Islet precursor cell (in vitro differentiated cells): ENCODE results near the gene MBNL2.
"Not testable (repeated sequence)": the region's sequence is repeated elsewhere in the genome, so short reads cannot be mapped to it uniquely, and the experiment has no call there.

ENCODE experiments used
- DNase-seq: peaks from one replicate; pipeline ENCODE4 v3.0.0-alpha.2; 2018

Gene MBNL2

DNA sequence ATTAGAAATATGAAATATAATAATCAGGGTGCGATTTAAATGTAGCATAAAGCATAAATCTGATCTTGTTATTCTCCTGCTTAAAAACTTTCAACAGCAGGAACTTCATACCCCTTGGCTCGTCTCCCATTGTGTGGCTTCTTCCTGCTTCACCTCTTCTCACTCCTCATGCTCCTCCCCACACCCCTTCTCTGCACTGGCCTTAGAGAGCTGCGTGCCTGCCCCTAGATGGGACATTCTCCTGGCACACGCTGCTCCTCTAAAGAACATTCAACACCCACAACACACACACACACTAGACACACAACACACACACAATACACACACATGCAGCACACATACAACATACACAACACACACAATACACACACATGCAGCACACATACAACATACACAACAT is 107.2 kb downstream of the MBNL2 start:
- DNase-seq = no peak

DNA sequence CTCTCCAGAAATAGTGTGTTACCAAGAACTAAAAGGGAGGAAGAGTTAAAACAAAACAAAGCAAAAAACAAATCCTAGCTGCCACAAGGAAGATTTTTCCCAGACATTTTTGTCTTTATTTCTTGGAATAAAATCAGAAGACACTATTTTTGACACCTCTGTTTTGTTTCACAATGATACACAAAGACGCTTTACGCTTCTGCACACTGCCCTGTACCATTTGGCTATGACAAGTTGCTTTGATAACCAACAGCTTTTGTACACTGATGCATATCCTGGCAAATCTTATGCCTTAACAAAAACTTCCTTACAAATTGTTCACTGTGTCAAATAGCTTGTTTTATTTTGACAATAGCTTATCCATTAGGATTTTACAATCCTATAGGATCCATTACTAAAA is 108.3 kb downstream of the MBNL2 start:
- no peak for DNase-seq

DNA sequence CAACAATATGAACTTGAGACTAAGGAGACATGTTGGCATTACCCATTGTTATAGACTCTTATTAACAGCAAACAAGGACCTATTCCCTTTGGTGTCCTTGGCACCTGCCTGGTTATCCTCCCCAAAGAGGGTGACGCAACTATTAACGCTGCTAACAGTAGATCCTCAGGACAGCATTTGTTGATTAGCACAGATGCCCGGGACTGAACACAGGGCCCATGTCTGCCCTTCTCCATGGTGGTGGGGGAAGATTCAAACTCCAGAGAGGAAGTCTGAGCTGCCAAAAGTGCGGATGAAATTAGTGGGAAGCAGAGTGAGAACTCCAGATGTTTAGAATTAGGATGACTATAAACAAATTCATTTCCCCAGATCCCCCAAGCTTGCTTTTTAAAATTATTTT is 110.6 kb downstream of the MBNL2 start:
- DNase-seq = no peak

DNA sequence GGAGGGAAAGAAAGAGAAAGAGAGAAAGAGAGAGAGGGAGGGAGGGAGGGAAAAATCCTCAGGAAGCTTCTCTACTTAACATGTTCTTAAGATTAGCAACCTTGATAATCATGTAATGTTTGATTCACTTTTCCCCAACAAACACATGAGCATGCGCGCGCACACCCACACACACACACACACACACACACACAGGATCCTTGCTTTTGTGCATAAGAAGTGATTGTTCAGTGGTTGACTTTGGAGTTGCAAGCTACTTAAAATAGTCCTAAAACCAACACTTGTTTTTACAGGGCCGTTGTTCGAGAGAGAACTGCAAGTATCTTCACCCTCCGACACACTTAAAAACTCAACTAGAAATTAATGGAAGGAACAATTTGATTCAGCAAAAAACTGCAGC is 111.8 kb downstream of the MBNL2 start:
- DNase-seq = no peak

DNA sequence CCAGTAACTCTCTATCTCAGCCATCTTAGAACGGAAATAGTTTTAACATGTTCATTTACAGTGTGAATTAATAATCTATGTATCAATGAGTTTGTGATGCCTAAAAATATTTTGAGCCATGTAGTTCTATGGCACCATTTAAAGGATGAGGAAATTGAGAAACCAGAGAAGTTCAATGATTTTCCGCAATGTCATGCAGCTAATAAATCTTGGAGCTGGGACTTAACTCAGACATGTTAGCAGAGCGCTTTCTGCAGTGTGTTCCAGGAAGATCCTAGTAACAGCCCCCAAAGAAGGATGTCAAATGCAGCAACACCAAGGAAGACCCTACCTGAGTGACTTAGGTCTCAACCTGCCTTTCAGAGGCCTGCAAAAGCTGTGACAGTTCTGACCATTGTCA is 112.6 kb downstream of the MBNL2 start:
- DNase-seq = no peak

DNA sequence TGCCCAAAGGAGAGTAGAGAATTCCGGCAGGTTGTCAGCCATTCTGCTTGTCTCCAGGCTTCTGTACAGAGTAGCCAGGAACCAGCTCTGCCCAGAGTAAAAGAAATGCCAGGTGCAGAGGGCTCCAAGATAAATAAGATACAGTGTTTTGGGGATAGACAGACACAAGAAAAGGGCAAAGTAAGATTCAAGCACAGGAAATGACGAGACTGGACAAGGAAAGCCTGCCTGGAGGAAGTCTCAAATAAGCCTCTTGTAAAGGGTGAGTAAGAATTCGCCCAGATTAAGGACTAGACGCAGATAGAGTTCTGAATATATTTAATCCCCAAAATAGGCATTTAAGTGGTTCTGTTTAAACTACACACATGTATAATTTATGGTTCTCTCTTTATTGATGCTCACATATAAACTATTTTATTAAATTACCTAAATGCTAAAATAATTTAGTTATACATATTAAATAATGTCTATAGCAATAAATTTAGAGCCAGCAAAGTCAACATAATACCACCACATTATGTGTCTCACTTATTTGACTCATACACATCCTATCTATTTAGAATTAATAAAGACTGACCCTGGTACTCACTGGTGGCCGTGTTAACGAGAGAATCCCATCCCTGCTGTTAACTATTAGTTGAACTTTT is 113.5 kb downstream of the MBNL2 start:
- DNase-seq = no peak

DNA sequence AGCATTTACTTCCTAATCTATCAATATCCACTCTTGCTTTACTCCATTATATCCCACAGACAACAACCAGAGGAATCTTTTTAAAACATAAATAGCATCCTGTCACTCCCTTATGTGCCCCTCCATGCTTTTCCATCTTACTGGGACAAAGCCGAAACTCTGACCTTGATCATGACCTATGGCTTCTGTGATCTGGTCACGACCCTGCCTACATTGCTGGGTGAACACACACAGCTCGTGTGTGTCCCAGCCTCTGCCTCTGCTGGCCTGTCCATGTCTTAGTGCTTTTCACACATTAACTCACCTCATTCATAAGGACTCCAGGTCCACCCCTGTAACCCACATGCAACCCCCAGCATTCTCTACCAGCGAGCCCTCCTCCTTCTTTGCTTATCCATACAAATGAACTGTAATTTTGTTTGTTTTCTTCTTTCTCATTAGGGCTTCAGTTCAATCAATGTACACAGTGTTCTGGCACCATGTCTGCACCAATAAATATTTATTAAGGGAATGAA is 115.9 kb downstream of the MBNL2 start:
- no peak for DNase-seq

DNA sequence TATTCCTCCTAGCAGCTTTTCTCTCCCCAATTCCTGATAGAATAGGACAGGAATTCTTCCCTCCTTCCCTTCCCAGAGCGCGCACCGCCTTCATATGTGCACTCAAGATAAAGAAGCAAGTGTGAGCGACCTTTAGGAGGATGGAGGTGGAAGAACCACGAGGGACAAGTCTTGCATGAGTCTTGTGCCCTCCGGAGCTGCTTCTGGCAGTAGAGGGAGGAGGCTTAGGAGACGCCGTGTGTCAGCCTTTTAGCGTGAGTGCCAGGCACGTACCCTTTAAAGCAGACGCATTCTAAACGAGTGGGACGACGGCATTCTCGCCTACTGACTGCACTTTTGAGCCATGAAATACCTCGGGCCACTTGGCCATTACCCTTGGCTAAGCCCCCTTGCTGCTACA is 116.4 kb downstream of the MBNL2 start:
- DNase-seq = no peak

DNA sequence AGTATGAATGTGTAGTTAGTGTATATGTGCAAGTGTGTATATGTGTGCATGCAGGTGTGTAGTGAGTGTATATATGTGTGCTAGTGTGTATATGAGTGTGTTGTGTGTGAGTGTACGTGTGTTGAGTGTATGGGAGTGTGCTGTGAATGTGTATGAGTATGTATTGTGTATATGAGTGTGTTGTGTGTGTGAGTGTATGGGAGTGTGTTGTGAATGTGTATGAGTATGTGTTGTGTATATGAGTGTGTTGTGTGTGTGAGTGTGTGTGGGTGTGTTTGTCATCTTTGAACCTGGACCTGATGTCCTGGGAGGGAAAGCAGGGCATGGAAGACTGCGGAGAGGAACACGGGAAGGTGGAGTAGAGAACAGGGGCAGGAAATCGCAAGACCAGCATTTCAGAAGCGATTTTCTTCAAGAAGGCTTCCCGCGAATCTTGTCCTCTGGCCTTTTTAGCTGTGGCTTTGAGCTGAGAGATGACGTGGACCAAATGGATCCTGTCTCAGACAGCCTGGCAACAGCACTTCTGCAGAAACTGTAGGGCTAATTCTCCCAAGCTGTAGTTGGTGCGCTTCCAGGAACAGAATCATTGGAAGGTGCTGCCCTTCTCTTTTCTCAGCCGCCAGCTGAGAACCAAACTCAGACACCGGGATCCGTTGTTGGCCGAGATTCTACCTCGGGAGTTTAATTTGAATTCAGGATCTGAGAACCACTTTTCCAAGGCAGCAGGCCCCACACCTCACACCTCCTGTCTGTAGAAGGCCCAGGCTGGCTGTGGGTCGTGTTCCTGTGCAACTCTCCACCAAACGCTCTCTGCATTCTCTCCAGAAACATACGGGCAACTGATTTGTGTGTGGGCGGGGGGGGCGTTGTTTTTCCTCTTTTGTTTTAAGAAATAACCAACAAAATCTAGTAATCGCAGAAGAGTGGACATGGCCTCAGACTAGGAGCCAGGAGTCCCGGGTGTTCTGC is 117.2 kb downstream of the MBNL2 start:
- no peak for DNase-seq

DNA sequence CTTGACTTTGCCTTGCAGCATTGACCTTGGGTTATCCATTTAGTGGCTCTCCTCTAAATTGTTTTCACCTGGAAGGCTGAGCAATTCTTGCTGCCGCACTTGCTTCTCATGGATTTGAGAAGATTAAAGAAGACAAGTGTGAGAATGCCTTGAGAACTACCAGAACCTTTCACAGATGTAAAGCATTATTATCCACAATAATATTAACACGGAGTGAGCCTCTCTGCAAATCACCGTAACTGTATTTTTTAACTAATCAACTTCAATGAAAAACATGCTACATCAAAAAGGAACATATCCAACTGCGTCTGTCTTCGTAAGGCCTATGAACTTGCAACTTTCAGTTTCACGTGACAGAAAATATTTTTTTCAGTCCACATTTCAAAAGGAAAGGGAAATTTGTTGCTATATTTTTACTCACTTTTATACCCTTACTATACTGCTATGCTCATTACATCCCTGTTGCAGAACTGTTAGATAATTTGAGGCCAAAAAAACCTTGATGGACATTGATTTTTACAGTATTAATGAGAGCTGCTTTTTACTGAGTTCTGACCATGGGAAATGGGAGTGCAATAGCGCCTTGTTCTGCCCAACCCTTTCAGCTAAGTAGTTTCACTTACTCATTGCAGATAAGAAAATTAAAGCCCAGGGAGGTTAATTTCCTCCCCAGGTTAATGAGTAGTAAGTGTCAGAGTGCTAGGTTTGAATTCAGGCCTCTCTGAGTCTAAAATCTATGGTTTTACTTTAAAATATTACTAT is 118.0 kb downstream of the MBNL2 start:
- DNase-seq = no peak

DNA sequence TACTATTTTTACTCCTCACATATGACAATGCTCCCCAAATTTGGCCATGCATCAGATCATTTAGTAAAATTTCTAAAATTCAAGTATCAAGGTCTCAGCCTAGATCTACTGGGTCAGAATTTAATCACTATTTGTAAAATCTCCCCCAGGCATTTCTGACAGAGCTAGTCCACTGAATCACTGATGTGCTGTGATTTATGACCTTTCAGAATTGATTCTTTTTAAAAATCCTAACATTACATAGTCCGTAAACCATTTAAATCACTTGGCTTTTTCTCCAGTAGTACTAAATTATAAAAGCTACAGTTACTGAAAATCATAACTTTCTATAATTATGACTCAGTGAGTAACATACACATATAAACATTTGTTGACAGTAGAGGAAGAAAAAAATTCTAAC is 119.0 kb downstream of the MBNL2 start:
- no peak for DNase-seq

DNA sequence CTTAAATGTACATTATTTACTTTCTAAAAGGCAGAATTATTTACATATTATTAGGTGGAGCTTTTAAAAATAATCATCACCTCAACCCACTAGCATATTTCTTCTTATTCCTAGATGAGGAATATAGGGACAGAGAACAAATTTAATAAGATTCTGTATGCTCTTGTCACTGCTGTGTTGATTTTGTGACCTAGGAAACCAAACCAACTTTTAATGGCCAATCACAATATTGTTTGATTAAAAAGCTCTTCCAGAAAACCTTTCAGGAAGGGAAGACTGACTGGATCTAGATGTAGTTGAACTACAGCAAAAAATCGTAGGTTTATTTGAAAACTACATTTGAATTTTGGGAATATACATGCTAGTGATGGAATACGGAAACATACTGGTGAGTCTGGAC is 120.0 kb downstream of the MBNL2 start:
- DNase-seq = no peak

DNA sequence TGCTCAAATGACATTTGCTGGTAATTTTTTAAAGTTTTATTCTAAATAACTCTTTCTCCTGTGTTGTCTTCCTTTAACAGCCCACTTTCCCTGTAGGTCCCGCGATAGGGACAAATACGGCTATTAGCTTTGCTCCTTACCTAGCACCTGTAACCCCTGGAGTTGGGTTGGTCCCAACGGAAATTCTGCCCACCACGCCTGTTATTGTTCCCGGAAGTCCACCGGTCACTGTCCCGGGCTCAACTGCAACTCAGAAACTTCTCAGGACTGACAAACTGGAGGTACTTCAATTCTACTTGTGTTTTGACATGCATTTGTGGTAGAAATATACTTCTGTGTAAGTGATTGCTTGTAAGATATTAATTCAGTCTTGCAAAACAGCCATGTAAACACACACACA is 120.8 kb downstream of the MBNL2 start:
- DNase-seq = no peak

DNA sequence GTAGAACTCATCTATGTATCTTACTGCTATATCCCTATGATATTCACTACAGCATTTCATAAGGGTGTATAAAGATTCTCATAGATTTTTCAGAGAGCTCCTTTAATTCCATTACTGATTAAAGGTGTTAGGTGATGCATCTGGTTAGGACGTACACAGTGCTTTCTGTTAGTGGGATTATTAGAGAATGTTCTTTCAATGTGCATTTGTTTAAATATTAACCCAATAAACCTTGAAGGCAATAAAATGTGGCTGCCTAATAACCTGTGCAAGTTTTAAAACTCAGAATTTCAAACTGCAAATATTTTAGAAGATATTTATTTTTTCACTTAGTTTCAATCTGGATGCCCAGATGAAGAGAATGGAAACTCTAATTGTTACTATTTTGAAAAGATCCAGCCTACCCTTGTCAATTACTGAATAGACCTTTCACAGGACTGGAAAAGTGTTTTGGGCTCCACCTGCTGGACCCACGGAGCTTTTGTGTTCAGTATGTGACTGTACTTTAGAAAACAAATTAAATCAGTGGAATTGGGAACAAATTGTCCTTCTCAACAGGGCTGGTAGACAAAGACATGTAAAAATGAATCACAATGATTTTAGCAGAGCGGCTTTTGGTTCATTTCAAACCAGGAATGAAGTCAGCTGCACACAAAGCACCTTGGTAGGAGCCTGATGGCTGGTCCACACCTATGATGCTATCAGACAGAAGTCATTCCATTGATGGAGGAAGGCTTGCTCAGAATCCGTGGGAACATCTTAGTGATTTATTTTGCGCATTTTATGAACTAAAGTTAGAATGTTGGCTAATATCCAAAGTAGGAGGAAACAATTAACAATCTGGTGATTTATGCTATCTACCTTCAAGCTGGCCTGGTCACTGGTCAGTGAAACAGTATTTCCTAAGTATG is 122.4 kb downstream of the MBNL2 start:
- DNase-seq = no peak

DNA sequence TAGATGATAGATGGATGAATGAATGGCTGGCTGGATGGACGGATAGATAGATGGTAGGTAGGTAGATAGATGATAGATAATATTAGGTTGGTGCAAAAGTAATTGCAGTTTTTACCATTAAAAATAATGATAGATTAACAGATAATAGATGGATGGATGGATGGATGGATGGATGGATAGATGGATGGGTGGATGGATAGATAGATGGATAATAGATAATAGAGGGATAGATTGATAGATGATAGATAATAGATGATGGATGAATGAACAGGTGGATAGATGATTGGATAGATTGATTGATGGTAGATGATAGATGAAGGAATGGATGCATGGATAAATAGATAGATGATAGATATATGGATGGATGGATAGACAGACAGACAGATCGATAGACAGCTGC is 124.0 kb downstream of the MBNL2 start:
- DNase-seq = no peak

DNA sequence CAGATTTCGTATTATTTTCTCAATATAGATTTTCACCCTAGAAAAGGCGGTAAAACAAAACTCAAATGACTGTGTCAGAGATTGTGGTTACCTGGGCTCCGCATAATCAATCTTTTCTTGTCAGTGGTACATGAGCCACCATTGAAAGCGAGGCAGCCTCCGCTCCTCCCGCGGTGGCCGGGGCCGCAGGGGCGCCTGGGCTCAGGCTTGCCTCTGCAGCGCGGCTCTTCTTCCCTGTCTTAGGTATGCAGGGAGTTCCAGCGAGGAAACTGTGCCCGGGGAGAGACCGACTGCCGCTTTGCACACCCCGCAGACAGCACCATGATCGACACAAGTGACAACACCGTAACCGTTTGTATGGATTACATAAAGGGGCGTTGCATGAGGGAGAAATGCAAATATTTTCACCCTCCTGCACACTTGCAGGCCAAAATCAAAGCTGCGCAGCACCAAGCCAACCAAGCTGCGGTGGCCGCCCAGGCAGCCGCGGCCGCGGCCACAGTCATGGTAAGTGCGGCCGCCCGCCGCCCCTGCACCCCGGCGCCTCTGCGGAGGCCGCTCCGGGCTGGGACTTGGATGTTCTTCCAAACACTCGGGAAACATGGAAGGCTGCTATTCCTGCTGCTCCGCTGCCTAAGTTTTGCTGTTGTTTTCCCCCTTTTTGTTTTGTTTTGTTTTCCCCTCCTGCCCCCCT is 124.6 kb downstream of the MBNL2 start:
- no peak for DNase-seq

DNA sequence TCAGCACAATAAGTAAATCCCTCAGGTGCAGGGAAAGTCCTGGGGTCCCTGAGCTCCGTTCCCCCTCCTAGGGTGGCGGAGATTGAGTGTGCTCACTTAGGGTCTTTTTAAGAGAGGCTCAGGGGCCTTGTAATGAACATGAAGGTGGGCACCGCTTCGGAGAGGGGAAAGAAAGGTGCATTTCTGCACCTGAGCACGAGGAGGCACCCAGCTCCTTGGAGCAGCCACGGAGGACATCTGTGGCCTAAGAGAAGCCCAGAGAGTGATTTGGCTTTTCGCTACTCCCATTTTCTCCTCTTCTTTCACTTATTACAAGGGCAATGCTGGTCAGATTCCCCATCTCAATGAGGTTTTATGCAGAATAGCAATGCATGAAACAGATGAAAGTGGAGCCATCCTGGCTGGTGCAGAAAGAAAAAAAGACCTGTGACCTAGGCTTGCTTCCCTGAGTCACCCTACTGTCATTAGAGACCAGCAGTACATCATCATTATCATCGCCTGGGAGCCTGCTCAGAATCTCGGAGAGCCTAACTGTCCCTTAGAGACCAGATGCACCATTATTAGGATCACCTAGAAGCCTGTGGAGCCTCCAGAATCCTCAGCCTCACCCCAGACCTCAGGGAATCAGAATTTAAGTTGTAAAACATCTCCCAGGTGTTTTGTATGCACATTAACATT is 125.3 kb downstream of the MBNL2 start:
- DNase-seq = no peak

DNA sequence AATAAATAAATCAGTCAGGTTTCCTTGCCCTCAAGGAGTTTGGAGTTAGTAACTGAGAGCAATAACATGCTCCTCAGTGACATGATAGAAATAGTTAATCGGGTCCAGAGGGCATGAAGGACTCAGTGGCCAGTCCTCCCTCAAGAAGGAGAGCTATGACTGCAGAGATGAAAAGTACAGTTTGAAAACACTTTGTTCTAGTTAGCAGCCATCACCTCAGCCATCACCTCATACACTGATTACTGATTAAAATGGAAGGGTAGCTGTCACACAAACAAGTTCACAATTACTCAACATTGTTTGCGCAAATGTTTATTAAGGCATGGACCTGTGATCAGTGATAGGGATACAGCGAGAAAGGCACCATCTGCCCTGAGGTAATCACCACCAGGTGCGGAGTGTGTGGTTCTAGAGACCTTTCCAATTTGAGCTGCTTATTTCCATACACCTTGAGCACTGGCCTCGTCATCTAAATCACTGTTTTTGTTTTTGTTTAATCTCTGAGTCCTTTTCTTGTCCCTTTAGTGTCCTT is 126.5 kb downstream of the MBNL2 start:
- no peak for DNase-seq

DNA sequence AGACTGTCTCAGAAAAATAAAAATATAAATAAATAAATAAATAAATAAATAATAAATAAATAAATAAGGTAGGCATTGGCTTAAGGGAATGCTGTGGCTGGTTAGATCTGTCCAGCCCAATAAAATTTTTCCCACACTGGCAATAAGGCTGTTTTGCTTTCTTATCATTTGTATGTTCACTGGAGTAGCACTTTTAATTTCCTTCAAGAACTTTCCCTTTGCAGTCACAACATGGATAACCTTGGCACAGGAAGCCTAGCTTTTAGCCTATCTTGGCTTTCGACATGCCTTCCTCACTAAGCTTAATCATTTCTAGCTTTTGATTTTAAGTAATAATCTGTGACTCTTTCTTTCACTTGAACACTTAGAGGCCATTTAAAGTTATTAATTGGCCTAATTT is 129.9 kb downstream of the MBNL2 start:
- DNase-seq = not testable (repeated sequence)

DNA sequence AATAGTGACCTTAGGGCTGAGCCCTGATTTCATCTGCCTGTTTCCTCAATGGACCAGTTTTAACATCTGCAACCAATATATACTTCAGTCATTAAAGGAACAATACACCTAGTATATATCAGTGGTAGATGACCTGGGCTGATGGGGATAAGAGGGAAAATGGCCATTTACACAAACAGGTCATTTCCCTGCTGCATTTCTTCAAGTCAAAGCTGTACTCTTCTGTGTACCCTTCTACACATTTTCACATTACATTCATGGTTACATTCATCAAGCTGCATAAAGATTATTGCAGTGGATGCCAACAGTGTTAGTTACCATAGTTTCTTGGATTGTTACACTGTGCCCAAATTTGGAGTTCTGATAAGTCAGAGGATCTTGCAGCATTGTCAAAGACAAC is 130.7 kb downstream of the MBNL2 start:
- no peak for DNase-seq
